HG02943 (cell line): ENCODE data around the gene TIMM10B.
"Not testable (repeated sequence)": the region's sequence is repeated elsewhere in the genome, so short reads cannot be mapped to it uniquely, and the experiment has no call there.

Source experiments
- ATAC-seq: cut with Tn5 transposase; IDR thresholded peaks from one replicate; pipeline ENCODE4 v1.9.1; 2021; ENCODE audit warnings: mild to moderate bottlenecking, low read depth, moderate library complexity; ENCODE audit not compliant: unreplicated experiment

TIMM10B gene

GRCh38 chr11:6498544-6498943 lies 17.2 kb downstream of the TIMM10B start:
- no peak for ATAC-seq

- ATAC-seq: no peak
Observed at GRCh38 chr11:6502382-6502781, 21.1 kb downstream of the TIMM10B start.

- no peak for ATAC-seq
Observed at GRCh38 chr11:6504166-6504565, 22.9 kb downstream of the TIMM10B start.

- no peak for ATAC-seq
Observed at GRCh38 chr11:6505577-6506240, 24.4 kb downstream of the TIMM10B start.

GRCh38 chr11:6516865-6517264 lies 35.6 kb downstream of the TIMM10B start:
- ATAC-seq: no peak

- ATAC-seq: no peak
Observed at GRCh38 chr11:6520265-6520664, 39.0 kb downstream of the TIMM10B start.

GRCh38 chr11:6521946-6522345 lies 40.6 kb downstream of the TIMM10B start:
- ATAC-seq: not testable (repeated sequence)

- no peak for ATAC-seq
Observed at GRCh38 chr11:6523253-6523652, 42.0 kb downstream of the TIMM10B start.

GRCh38 chr11:6526411-6527135 lies 45.3 kb downstream of the TIMM10B start:
- ATAC-seq: peak; percentile 60

GRCh38 chr11:6529266-6529665 lies 48.0 kb downstream of the TIMM10B start:
- no peak for ATAC-seq

- no peak for ATAC-seq
Observed at GRCh38 chr11:6530848-6531247, 49.5 kb downstream of the TIMM10B start.

GRCh38 chr11:6531267-6531752 lies 50.0 kb downstream of the TIMM10B start:
- ATAC-seq: no peak
